ENCODE measurements around the gene LRRC27. TPM values are rescaled to one million over a fixed set of nuclear protein-coding genes. Genes with fewer than 3 reads are reported as not detected.

LRRC27 gene
- total RNA-seq, 6 donors from 2014 or later: 7.4 to 110 (median 15.1) TPM

- DNase-seq: peak in 1 of 2 donors; percentile 8
- 94 to 95% methylated on average over 7 of the region's 7 CpGs for WGBS, 2 donors
- H3K36me3 ChIP-seq: peaks cover 0 to 41% (median 13%) of the 10 kb centered on the region in 4 donors
These were observed 13.4 kb downstream of the LRRC27 start for GRCh38 chr10:132345345-132345744.

GRCh38 chr10:132346806-132347205 lies 14.8 kb downstream of the LRRC27 start:
- ATAC-seq (ENCODE audit: low FRiP score in 2 of 2) (no peak), DNase-seq (peak in 1 of 2 donors; percentile 14)
- H3K27me3 ChIP-seq: no peaks in the 10 kb centered on the region
- H3K4me1 ChIP-seq: no peaks in the 10 kb centered on the region
- H3K27ac ChIP-seq: no peak overlapping the region
- TF ChIP-seq POLR2A (IDR thresholded peaks at IDR 0.05) (no peak), CTCF (IDR thresholded peaks at IDR 0.05) (no peak), POLR2AphosphoS5 (IDR thresholded peaks at IDR 0.05) (no peak), EP300 (IDR thresholded peaks at IDR 0.05) (no peak)
- 85 to 93% methylated on average over 9 of the region's 9 CpGs for WGBS, 2 donors
- H3K4me3 ChIP-seq: no peak overlapping the region
- peaks cover 0 to 49% (median 14%) of the 10 kb centered on the region in 4 donors for H3K36me3 ChIP-seq
- H3K9me3 ChIP-seq: no peaks in the 10 kb centered on the region

More at GRCh38 chr10:132345345-132345744, 13.4 kb downstream of the LRRC27 start:
- Histone ChIP-seq H3K27me3 (no peaks in the 10 kb centered on the region), H3K4me1 (no peaks in the 10 kb centered on the region), H3K9me3 (no peaks in the 10 kb centered on the region), H3K4me3 (no peak overlapping the region), H3K27ac (no peak overlapping the region)
- TF ChIP-seq POLR2A (IDR thresholded peaks at IDR 0.05) (no peak), CTCF (IDR thresholded peaks at IDR 0.05) (no peak), EP300 (IDR thresholded peaks at IDR 0.05) (no peak), POLR2AphosphoS5 (IDR thresholded peaks at IDR 0.05) (no peak)
- no peak for ATAC-seq (ENCODE audit: low FRiP score in 2 of 2)

GRCh38 chr10:132347211-132347930 lies 15.4 kb downstream of the LRRC27 start:
- WGBS, 2 donors: 93 to 94% methylated on average over 20 to 23 of the region's 23 CpGs
- Histone ChIP-seq H3K27ac (no peak overlapping the region), H3K4me3 (no peak overlapping the region), H3K9me3 (no peaks in the 10 kb centered on the region), H3K27me3 (no peaks in the 10 kb centered on the region), H3K36me3 (peaks cover 0 to 49% (median 14%) of the 10 kb centered on the region in 4 donors), H3K4me1 (no peaks in the 10 kb centered on the region)
- ATAC-seq (ENCODE audit: low FRiP score in 2 of 2): peak in 1 of 2 donors; percentile 11
- TF ChIP-seq POLR2AphosphoS5 (IDR thresholded peaks at IDR 0.05): no peak
- peak in 1 of 2 donors; percentile 18 for DNase-seq

- DNase-seq (no peak), ATAC-seq (ENCODE audit: low FRiP score in 2 of 2) (no peak)
- no peaks in the 10 kb centered on the region for H3K9me3 ChIP-seq
- 94 to 95% methylated on average over 12 to 13 of the region's 13 CpGs for WGBS, 2 donors
- peaks cover 0 to 46% (median 14%) of the 10 kb centered on the region in 4 donors for H3K36me3 ChIP-seq
- H3K4me3 ChIP-seq: no peak overlapping the region
- TF ChIP-seq CTCF (IDR thresholded peaks at IDR 0.05) (no peak), POLR2A (IDR thresholded peaks at IDR 0.05) (no peak), POLR2AphosphoS5 (IDR thresholded peaks at IDR 0.05) (no peak), EP300 (IDR thresholded peaks at IDR 0.05) (no peak)
- no peaks in the 10 kb centered on the region for H3K27me3 ChIP-seq
- H3K27ac ChIP-seq: no peak overlapping the region
- H3K4me1 ChIP-seq: no peaks in the 10 kb centered on the region
These were observed 15.9 kb downstream of the LRRC27 start for GRCh38 chr10:132347931-132348267.

- 94 to 100% methylated on average over 2 to 6 of the region's 6 CpGs for WGBS, 2 donors
- no peak for DNase-seq
These were observed 17.8 kb downstream of the LRRC27 start for GRCh38 chr10:132349766-132350165.

More at GRCh38 chr10:132349766-132350165, 17.8 kb downstream of the LRRC27 start:
- no peaks in the 10 kb centered on the region for H3K4me1 ChIP-seq
- H3K27me3 ChIP-seq: no peaks in the 10 kb centered on the region
- no peak for TF ChIP-seq POLR2A (IDR thresholded peaks at IDR 0.05)
- TF ChIP-seq POLR2AphosphoS5 (IDR thresholded peaks at IDR 0.05): no peak
- TF ChIP-seq CTCF (IDR thresholded peaks at IDR 0.05): no peak
- H3K4me3 ChIP-seq: no peak overlapping the region
- peaks cover 0 to 49% (median 14%) of the 10 kb centered on the region in 4 donors for H3K36me3 ChIP-seq
- H3K27ac ChIP-seq: no peak overlapping the region
- H3K9me3 ChIP-seq: no peaks in the 10 kb centered on the region
- no peak for ATAC-seq (ENCODE audit: low FRiP score in 2 of 2)
